Measurements from ENCODE around the gene PTPRM.

PTPRM gene

GRCh38 chr18:8351161-8351560 lies 784.0 kb downstream of the PTPRM start:
- no peak for DNase-seq

- no peak for DNase-seq
Measured at GRCh38 chr18:8354304-8354703, 787.2 kb downstream of the PTPRM start.

GRCh38 chr18:8356001-8356400 lies 788.9 kb downstream of the PTPRM start:
- DNase-seq = no peak

DNA sequence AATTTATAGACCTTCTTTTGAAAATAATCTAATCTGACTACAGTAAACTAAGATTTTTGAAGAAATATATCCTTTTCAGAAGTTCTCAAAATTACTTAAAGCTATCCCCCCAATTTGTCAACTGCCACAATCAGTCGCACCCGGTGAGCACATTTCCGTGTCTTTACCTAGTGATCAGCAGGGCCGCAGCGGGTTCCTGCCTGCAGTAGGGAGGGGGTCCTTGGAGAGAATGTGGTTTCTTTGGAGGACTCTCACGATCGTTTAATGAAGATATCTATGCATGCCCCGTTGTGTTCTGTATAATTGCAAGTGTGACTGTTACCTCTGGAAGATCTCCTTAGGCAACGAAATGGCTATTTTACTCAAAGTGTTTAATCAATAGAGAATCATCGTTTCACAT lies 790.2 kb downstream of the PTPRM start:
- no peak for DNase-seq

DNA sequence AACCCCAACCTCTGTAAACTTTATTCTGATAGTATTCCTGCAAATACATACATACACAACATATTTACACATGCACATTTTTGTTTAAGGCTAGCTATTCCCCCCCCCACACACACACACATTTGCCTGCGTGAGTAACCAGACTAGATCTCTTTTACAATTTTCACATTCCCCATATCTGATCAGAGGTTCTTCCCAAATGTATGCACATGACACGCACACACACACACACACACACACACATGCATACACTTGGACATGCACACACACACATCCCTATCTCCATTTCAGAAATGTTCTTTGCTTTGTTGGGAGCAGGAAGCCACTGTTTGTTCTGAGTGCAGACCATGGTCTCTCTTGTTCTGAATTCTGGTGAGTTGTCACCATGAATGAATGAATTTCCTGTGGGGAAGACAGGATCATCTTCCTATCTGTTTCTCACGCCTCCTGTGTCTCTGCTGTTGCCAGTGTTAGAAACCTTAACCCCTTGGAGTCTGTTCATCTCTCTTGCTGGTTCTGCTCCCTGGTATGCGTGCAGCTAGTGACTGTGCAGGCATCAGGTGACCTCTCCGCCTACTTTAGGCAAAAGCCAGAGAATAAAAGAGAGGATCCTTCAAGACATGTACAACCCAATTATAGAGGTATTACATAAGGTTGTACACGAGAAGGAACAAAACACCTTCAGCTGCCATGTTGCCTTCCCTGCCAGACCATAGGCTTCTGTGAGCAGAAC lies 791.1 kb downstream of the PTPRM start:
- no peak for DNase-seq

DNA sequence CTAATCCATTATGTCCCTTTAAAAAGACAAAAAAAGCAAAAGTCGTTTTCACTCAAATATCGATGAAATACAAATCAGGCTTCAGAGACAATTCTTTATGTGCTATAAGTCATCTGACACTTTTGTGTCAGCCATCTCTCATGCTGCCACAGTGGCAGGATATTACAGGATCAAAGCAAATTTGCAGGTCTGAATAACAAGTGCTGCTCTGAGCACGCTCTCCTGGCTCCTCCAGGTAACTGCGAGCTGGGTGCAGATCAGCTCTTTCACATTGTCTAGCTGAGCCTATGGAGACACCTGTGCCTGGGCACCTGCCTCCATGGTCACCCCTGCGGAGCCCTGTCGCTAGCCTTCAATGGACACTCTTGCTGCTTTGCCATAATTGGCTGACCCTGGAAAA lies 792.0 kb downstream of the PTPRM start:
- DNase-seq = peak; percentile 35 to 60

DNA sequence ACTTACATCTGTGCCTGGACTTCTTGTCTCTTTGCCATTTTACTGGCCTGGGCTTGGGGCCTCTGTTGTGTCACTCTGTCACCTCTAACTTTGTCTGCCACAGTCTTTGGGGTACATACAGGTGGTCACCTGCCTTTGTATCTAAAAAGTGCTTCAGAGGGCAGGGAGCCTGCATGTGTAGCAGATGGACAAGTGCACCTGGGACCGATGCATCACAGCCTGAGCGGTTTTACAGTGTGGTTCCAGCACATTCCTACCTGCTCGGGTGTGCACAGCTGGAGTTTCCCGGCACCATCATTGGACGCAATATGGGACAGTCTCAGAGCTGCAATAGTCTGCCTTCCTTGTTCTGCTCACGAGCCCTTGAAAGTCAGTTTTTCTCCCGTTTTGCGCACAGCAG lies 792.4 kb downstream of the PTPRM start:
- DNase-seq = no peak

DNA sequence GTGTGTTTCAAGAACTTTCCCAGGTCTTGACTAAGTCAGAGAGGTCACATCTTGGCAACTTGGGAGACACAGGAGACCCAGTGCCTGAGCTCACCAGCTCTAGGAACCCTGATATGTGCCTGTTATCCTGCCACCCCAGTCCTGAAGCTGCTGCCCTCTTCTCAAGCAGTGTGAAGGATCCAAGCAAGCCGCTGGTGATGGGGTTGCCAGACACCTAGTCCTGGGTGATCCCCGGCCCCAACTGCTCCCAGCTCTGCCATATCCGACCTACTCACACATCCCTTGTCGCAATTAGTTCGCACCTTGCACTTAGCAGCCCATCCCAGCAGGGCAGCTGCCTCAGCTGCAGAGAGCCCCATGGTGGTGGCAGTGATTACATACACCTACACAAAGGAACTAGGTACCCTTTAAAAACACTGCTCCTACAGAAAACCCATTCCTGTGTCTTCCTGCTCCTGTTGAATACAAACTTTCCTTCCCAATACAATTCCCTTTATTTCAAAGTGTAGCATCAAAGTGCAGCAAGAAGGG lies 794.9 kb downstream of the PTPRM start:
- no peak for DNase-seq

DNA sequence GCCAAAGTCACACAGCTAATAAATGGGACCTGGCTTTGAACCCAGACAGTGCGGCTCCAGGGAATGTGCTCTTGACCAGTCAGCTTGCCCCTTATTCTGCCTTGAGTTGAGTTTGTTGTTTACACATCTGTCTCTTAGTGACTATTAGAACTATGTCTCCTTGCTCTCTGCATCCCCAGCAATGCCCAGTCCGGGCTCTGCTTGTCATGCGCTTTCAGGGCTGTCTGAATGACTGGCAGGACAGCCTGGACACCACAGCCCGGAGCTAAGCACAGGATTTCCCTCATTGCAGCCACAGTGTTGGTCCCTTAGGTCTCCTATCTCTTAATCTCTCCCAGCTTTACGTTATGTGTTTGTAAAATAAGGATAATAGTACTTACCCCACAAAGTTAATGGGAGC lies 795.7 kb downstream of the PTPRM start:
- no peak for DNase-seq

DNA sequence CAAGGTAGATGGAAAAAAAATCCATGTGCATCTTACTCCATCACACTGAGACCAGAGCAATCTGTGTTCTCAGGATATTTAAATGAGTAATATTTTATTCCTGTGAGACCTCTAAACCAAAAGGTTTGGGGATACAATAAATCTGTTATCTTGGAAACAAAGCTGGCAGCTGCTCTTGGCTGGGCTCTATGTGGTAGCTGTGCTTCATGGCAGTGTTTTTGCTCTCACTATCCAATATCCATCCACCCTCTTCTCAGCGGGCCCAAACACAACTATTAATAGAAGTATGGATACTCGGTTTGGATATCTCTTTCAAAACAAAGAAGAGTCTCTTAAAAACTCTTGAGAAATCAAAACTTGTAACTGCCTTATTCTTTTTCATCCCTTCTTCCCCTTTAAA lies 797.3 kb downstream of the PTPRM start:
- DNase-seq = no peak

GRCh38 chr18:8365006-8365405 lies 797.9 kb downstream of the PTPRM start:
- no peak for DNase-seq

- DNase-seq = no peak
Measured at GRCh38 chr18:8365528-8365927, 798.4 kb downstream of the PTPRM start.

DNA sequence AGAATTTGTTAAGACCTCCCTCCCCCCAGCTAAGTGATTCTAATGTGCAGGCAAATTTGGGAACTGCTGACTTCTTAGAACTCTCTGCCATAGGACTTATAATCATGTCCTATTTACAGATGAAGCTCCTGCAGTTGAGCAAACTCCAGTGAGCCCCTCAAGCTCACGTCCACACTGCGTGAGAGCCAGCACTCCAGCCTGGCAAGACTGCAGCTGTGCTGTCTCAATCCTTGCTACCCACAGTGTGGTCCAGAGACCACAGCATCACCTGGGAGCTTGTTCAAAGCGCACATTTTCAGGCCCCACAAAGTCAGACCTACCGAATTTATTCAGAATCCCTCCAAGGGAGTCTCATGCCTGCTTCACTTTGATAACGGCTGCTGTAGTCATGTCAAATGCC lies 799.0 kb downstream of the PTPRM start:
- no peak for DNase-seq

GRCh38 chr18:8366656-8367055 lies 799.5 kb downstream of the PTPRM start:
- DNase-seq = peak; percentile 5 to 46

- DNase-seq = peak; percentile 78 to 89
Measured at GRCh38 chr18:8367217-8367988, 800.3 kb downstream of the PTPRM start.

GRCh38 chr18:8368512-8369217 lies 801.5 kb downstream of the PTPRM start:
- no peak for DNase-seq

GRCh38 chr18:8373486-8373885 lies 806.4 kb downstream of the PTPRM start:
- DNase-seq = no peak

DNA sequence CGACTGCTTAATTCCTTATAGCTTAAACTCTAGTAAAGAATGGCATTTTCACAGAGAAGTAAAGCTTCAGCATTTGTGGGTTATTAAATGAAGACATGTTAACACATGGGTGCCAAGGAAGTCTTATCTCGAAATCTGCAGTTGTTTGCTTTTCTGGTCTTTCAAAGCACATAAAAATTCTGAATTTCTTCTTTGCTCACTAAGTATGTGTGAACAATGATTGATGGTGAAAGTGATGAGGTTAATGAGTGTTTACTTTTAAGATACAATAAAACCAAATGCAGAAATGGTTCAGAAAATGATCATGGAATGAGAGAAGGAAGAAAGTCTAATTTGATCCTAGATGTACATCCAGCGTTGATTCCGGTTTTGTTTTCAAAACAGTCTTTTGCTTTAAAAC lies 807.6 kb downstream of the PTPRM start:
- no peak for DNase-seq

GRCh38 chr18:8375249-8375648 lies 808.1 kb downstream of the PTPRM start:
- peak; percentile 12 to 78 for DNase-seq

- no peak for DNase-seq
Measured at GRCh38 chr18:8376113-8376512, 809.0 kb downstream of the PTPRM start.

DNA sequence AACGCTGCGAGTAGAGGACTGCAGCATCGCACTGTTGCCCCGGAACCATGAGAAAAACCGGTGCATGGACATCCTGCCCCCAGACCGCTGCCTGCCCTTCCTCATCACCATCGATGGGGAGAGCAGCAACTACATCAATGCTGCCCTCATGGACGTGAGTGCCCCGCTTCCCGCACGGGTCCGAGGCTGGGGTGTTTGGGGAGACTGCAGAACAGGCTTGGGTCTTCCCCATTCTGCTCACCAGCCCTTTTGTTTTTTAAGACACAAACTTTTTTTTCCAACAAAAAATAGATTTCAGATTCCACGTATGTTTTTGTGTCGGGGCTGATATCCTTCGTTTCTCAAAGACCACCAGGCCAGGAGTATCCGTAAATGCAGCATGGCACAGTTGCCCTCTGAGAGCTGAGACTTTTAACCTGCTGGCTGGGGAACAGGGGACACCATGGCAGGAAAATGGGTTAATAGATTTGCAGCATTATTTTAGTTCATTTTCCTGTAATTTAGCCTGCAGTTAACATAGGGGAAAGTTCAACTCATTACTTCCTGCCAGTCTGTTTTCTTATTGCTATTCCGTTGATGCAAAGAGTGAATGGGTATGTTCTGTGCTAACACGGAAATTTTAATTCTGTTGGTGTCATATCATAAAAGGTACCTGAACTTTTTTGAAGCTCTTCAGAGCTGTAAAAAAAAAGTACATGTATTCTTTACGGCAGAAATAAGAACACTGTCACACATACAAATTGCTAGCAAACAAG lies 812.2 kb downstream of the PTPRM start:
- DNase-seq = no peak

- no peak for DNase-seq
Measured at GRCh38 chr18:8380006-8380405, 812.9 kb downstream of the PTPRM start.

DNA sequence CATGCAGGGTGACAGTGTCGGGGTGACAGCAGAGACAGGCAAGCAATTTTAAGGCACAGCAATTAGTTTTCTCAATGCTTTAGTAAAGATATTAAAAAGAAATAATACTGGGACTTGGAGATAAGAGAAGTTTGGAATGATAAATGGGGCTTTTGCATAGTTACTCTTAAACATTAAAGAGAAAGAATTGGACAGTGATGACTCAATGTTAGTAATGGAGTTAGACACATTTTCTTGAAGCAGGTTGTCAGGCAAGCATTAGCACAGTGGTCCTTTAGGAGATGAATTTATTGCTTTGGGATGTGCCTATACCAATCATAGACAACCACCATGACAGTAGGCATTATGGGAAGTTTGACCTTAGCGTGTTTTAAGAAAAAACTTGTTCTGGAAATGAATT lies 813.8 kb downstream of the PTPRM start:
- DNase-seq = no peak

Data from NCI-H2081 (cell line).